CD4-positive, alpha-beta T cell treated with Interleukin-6 for 4 hours (primary cell): ENCODE measurements around the gene RBM8A.
A peak's percentile ranks its signal among the peaks of the same experiment; 100 is the strongest.

Experiments
- DNase-seq: peaks from one replicate; pipeline ENCODE4 v3.0.0-alpha.2; 2020; ENCODE audit warnings: mixed read lengths

The RBM8A gene

GRCh38 chr1:145912128-145912641, 15.1 kb downstream of the RBM8A start:
- DNase-seq: no peak

DNA sequence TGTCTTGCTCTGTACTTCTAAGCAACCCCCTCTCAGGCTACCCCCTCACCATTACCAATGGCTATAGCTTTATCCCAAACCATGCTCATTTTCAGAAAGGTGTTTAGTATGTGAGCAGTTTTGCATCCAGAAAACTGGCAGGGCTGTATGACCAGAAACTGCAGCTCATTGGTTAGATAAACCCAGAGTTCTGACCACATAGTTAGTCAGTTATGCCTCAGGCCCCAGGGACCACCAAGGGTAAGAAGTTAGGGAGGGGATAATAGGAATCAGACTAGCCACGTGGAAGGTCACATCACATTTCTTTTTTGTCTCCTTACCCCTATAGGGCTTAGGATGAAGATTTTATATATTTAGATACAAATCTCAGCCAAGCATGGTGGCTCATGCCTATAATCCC, 18.6 kb downstream of the RBM8A start:
- no peak for DNase-seq

- no peak for DNase-seq
Observed at GRCh38 chr1:145906954-145907753, 20.1 kb downstream of the RBM8A start.

- DNase-seq: no peak
Observed at GRCh38 chr1:145901312-145902021, 25.8 kb downstream of the RBM8A start.

DNA sequence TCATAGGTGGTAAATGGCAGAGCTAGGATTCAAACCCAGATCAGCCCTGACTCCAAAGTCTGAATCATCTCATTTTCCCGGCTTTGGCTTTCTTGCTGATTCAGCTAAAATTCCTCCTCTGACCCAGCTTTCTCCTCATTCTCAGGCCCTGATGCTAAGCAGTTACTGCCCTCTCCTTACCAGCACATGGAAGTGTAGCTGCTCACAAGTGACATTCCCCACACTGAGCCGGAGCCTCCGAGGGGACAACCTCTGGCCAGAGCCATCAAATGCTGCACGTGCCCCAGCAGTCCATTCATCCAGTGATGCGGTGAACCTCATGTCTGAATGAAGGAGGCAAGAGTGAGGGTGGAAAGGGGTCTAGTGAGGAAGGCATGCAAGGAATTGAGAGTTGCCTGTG, 28.5 kb downstream of the RBM8A start:
- DNase-seq: no peak

DNA sequence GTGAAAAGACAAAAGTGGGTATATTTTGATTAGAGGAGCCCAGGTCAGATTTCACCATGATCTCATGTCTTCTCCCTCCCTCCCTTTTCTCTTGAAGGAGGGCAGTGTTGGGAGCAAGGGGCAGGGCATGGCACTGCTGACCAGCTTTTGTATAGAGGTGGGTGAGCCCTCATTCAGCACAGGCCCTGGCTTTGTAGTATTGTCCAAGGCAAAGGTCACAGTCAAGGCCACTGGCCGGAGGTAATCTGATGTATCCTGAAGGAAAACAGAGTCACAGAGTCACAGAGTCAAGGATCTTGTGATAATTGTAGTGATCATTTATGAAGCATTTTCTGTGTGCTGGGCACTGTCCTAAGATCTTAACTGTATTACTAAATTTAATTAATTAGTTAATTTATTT, 29.3 kb downstream of the RBM8A start:
- DNase-seq: no peak

DNA sequence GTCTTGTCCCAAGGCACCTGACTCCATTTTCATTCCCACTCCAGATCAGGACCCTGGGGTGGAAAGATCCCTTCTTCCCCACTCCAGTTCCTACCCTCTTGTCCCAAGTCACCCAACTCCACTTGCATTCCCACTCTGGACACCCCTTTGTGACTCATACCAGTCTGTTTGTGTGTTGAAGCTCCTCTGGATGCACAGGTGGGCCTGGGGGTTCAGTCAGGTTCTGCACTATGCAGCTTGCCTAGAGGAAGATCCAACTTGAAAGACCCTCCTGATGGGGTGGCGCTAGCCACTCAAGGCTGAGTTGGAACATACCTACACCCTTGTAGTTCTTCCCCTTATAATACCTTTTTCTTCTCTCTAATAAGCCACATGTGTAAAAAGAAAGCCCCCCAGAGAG, 31.8 kb downstream of the RBM8A start:
- DNase-seq: no peak

- no peak for DNase-seq
Observed at GRCh38 chr1:145893306-145894055, 33.8 kb downstream of the RBM8A start.

GRCh38 chr1:145892486-145893087, 34.7 kb downstream of the RBM8A start:
- DNase-seq: no peak

DNA sequence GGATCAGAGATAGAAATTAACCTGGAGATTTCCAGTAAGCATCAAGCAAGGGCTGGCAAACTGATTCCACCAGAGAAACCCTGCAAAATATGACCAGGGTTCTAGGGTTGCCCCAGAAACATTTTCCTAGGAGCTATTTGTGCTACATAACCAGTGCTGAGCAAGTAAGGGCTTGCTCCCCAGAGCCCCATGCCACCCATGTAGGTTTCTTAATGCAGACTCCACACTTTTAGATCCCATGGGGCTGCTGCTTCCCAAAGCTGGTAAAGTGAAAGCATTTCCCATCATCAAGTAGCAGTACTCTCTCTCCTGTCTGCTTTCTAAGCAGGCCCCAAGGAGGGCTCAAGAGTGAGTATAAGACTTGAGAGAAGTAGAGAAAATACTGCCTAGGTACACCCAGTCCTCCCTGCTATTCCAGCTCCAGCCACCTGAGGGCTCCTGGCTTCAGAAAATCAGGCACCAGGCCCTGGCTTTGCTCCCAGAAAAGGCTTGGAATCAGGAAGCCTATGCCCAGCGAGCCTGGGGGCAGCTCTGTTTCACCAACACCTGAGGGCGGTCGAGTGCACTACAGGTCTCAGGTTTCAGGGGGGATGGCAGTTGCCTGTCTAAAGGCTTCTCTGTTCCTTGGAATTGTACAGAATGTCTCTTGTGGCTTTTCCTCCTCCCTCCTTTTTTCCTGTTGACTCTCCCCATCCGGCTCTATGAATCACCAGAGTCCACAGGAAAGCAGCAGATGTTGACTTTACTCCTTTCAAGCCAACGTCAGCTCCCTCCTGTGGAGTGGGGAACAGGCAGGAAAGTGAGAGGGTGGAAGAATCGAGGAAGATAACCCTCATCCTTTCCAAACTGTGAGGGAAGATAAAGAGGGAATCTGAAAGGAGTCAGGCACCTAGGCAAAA, 35.4 kb downstream of the RBM8A start:
- peak; percentile 63 for DNase-seq

DNA sequence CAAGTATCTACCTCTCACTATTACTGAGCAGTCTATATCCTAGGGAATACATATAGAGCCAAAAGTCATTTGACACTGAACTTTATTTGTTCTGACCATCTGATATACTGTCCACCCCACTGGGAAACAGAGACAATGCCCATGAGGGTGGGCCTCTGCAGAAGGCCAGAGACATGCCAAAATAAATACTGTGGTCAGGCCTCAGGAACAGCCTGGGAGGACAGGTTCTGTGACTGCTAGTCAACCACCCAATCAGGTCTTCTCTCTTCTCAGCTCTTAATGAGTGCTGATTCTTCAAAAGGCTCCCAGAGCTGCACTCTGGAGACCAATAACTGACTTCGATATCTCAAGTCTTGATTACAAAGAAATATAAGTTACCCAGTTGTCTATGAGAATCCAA, 36.1 kb downstream of the RBM8A start:
- DNase-seq: no peak

- DNase-seq: no peak
Observed at GRCh38 chr1:145889722-145890121, 37.6 kb downstream of the RBM8A start.

DNA sequence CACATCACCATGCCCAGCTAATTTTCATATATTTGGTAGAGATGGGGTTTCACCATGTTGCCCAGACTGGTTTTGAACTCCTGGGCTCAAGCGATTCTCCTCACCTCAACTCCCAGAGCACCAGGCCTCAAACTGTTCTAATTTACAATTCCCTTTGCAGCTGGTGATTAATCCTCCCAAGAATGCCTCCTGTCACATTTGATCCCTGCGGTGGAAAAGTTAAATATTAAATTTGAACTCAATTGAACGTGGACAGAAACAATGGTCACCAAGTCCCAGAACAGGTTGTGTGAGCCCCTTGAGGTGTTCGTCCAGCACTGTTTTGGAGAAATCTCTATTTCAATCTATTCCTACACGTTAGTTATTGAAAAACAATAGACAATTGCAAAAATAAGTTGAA, 39.7 kb downstream of the RBM8A start:
- no peak for DNase-seq

DNA sequence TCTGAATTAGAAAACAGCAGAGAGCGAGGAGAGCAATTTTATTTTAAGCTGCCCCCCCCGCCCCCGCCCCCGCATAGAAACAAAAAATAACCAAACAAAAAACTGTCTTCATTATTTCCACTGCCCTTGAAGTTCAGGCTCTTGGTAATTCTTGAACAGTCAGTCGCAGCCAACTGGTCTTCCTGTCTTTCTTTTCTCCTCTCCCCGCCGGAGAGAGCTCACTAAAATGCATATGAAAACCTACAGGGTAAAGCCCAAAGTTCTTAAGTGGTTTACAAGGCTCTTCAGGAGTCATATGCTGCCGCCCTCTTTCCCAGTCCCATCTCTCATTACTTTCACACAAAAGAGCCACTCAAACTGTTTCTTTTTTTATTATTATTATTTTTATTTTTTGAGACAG, 40.5 kb downstream of the RBM8A start:
- DNase-seq: no peak

DNA sequence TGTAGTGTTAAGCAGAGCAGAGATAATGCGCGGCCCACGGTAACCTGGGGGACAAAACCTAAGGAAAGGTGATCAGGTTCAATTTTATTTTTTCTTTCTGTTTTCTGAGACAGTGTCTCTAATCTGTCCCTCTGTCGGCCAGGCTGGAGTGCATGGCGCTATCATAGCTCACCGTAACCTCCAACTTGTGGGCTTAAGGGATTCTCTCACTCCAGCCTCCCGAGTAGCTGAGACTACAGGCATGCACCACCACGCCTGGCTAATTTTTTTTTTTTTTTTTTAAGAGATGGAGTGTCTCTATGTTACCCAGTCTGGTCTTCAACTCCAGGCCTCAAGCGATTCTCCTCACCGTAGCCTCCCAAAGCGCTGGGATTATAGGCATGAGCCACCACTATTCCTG, 40.9 kb downstream of the RBM8A start:
- DNase-seq: no peak

GRCh38 chr1:145885738-145886287, 41.5 kb downstream of the RBM8A start, which contains the start of gene ANKRD35:
ANKRD35 (minus strand) TSS chr1:145885866; CDS start chr1:145885758, 108 bp downstream.
- peak; percentile 93 for DNase-seq

DNA sequence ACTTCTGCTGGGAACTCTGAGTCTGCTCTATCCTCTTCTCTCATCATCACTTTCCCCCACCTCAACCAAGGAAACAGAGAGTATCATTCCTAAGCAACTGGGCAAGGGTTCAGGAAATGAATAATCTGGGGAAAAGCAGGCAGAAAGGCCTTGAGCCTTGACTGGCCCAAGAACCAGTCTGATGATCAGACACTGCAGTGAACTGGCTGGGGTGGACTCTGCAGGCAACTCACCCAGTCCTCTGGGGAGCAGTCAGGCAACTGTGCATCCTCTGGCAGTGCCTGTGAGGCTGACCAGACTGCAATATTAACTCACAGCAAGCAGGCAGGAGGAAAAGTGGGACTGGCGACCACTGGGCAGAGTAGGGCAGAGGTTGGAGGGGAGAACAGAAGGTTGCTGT, 42.6 kb downstream of the RBM8A start:
- DNase-seq: no peak

- DNase-seq: no peak
Observed at GRCh38 chr1:145879775-145880174, 47.5 kb downstream of the RBM8A start.

- DNase-seq: no peak
Observed at GRCh38 chr1:145878724-145879123, 48.6 kb downstream of the RBM8A start.

GRCh38 chr1:145877923-145878486, 49.3 kb downstream of the RBM8A start:
- DNase-seq: no peak

DNA sequence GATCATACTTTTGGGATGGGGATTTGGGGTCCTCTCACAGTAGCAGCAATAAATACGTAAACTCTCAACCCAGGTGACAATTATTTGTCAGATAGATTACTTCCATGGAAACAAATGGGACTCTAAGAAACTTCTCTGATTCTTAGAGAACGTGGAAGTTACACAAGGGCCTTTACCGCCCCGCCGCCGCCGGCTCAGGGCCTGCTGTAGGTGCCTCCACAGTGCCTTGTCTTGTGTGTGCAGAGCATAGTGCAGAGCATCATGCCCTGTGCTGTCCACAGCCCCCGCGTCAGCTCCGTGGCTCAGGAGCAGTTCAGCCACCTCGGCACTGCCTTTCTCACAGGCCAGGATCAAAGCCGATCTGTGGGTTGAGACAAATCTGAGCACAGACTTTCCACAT, 52.6 kb downstream of the RBM8A start:
- DNase-seq: no peak
